NCI-H2081 treated with DMSO at 0.1 percent for 48 hours (cell line): ENCODE measurements around the gene LCN12.

Experiments used
- DNase-seq: peaks from one replicate; lab custom pipeline; 2025; lab: John Stamatoyannopoulos, UW

LCN12 gene

DNA sequence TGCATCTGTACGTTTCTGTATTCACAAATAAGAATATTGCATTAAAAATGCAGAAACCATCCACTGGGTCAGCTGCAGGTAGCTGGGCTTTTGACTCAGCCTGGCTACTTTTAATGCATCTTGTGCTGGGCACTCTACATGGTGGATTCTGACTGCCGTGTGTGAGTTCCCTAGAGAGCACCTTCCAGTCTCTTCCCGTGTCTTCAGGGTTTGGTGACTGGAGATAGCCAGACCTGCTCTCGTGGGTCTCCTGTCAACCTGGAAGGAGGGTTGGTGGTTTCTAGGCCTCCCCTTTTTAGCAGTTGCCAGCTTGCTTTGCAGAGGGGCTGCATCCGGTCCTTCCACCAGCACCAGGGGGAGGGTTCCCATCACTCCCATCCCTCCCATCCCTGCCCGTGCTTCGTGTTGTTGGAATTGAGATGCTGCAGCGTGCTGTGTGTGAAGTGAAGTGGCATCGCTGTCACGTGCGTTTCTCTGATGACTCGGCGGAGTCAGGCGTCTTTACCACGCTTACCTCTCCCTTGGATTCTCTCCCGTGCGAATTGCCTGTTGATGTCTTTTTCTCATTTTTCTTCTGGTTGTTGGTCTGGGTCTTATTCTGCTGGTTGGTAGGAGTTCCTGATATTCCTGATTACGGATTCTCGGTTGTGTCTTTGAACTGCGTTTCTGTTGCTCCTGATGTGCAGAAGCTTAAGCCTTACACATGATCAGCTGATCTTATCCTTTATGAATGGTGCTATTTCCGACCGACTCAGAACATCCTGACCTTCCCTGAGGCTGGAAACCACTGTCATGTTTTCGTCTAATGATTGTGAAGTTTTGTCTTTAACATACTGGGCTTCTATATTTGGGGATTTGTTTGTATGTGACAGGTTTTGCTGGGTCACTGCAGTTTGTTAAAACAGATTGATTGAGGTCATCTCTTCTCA is 24.5 kb upstream of the LCN12 start:
- no peak for DNase-seq

DNA sequence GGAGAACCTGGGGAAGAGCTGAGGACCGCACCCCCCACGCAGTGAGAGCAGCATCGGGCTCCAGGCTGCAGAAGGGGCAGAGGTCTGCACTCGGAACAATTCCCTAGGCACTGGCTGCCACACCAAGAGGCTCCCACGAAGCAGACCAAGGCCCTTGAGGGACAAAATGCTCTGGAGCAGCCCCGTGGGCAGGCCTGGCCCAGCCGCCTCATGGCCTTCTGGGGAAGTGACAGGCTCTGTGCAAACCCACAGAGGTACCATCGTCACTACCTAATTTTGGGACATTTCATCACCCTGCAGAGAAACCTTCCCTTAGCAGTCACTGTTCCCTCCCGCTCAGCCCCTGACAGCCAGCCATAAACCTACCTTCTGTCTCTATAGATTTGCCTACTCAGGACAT is 23.5 kb upstream of the LCN12 start:
- DNase-seq, result no peak

DNA sequence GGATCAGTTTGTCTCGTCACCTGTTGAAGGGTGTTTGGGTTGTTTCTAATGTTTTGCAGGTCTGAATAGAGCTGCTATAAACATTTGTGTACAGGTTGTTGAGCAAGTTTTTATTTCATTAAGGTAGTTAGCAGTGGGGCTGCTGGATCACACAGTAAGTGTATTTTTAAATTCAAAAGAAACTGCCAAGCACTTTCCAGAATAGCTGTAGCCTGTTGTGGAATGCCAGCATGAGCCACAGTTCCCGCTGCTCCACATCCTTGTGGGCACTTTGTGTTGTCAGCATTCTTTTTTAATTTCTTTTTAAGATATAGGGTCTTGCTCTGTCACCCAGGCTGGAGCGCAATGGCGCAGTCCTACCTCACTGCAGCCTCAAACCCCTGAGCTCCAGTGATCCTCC is 22.1 kb upstream of the LCN12 start:
- no peak for DNase-seq

DNA sequence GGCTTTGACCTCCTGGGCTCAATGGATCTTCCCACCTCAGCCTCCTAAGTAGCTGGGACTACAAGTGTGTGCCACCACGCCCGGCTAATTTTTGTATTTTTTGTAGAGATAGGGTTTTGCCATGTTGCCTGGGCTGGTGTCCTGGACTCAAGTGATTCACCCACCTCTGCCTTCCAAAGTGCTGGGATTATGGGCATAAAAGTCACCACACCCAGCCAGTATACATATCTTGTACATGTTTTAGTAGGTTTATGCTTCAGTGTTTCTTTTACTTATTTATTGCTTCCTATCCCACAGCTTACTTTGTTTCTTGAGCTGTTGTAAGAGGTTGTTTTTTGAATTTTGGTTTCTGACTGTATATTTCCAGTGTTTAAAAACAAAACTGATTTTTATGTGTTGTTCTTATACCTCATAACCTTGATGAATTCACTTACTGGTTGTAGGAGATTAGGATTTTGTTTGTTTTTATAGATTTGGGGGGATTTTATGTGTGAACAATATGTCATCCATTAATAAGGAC is 20.4 kb upstream of the LCN12 start:
- DNase-seq, result no peak

DNA sequence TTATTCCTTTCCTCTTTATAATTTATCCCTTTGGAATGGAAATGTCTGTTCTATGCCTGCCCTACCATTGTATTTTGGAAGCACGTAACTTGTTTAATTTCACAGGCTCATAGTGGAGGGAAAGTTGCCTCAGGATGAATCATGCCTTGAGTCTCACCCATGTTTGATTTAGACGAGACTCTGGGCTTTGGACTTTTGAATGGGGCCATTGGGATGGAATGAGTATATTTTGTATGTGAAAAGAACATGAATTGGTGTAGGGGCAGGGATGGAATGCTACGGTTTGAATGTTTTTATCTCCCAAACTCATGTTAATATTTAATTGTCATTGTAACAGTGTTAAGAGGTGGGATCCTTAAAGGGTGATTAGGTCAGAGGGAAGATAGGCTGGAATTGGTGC is 17.8 kb upstream of the LCN12 start:
- DNase-seq, result no peak

DNA sequence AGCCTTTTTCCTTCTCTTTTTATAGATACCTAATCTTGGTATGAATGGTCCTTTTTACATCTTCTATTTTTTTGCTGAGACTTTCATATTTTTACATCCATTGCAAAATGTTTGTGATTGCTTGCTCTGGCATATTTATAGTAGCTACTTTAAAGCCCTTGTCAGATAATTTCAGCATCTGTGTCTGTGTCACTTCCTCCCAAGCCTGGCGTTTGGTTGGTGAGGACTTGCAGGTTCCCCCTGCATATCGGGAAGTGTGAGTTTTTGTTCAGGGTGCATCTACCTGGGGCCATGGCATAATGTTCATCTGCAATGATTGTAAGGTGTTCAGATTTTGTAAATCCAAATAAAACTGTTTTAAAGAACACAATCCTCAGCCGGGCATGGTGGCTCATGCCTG is 16.4 kb upstream of the LCN12 start:
- DNase-seq, result no peak

DNA sequence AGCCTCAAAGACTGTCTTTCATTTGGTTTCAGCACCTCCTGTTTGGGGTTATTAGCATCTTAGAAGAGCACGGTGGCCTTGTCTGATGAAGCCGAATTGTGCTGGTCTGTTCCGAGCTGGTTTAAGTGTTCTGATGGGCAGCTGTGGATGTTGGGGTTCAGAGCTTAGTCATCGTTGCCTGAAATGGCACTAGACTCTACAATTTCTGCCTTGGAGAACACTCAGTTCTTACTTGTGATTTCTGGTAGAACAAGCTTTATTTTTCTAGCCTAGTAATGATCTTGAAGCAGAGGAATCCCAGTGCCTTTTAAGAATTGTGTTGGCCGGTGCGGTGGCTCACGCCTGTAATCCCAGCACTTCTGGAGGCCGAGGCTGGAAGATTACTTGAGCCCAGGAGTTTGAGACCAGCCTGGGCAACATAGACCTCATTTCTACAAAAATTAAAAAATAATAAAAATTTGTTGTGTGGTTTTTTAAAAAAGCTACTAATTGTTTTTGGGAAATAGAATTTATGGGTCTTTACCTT is 15.4 kb upstream of the LCN12 start:
- no peak for DNase-seq

DNA sequence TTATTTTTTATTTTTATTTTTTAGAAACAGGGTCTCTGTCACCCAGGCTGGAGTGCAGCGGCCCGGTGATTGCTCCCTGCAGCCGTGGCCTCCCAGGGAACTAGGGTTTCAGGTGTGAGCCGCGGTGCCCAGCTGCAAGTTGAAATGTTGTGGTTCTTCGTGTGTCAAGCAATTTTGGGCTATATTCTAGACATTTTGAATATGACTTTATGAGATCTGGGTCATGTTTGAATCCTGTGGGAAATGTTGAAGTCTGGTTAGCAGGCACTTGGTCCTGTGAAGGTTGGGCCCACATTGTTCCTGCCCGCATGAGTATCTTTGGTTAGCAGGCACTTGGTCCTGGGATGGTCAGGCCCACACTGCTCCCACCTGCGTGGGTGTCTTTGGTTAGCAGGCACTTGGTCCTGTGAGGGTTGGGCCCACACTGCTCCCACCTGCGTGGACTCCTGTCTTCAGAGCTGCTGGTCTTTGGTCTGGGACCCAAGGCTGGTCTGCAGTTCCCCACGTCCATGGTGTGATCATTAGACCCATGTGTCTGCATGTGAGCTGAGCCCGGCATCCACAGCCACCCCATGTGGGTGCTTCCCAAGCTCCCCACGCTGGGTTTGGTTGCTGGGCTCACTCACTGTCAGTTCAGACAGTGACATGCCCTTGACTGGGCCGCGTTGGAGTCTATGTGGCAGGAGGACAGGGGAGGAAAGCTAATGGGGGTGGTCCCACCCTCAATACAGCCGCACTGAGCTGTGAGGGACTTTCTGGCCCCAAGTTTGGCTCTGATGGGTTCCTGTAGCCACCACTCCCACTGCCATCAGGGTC is 14.7 kb upstream of the LCN12 start:
- no peak for DNase-seq

DNA sequence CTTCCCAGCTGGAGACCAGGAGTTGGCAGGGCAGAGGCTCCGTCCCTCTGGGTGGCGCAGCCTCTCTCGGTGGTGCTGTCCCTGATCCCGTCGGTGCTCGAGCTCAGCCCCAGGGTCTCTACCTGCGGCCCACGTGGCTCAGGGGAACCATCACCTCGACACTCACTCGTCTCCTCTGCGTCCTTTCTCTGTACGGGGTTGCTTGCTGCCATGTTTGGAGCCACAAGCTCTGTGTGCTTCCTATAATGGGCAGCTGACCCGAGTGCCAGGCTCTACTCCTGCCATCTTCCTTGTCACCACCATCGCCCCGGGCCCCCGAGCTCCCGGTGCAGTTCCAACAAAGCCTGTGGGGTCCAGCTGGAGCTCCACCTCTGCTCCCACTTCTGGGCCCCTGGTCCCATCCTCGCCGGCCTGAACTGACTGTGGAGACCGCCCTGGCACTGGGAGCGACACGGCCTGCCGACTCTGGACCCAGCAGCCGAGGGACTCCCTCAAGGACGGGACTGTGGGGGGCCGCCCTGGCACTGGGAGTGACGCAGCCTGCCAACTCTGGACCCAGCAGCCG is 12.6 kb upstream of the LCN12 start:
- no peak for DNase-seq

DNA sequence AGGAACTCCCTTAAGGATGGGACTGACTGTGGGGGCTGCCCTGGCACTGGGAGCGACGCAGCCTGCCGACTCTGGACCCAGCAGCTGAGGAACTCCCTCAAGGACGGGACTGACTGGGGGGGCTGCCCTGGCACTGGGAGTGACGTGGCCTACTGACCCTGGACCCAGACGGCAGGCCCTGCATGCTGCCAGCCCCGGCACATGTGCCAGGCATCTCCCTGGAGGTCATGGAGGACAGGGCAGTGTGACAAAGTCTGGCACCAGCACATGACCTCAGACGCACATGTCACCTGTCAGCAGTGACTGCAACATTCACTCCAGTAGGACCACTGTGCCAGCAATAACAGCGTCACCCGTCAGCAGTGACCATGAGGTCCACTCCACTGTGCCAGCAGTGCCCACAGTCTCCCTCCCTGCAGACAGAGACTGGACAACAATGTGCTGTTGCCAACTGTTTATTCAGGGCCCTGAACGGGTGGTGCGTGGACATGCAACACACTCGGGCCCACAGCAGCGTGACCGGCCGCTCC is 12.0 kb upstream of the LCN12 start:
- no peak for DNase-seq

DNA sequence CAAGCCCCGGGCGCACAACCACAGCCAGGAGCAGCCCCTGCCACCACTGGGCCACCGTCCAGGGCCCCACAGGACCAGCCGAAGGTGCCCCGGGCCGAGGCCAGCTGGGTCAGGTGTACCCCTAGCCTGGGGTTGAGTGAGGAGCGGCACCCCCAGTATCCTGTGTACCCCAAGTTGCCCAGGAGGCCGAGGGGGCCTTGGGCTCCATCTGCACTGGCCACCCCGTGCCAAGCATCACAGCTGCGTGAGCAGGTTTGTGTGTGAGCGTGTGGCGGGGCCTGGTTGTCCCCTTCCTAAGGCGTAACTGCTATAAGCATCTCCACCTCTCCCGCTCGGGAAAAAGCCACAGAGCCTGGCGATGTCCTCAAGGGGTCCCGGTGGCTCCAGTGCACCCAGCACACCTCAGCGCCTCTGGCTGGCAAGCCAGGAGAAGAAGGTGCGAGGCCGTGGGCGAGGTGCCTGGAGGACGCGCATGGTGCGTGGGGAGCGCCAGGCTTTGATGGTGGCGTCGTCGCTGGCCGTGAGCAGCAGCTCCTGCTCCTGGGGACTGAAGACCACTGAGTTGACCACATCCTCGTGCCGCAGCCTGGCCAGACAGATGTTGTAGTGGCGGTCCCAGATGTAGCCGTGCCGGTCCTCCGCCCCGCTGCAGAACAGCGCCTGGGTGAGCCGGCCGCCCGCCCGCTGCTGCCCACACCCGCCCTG is 11.4 kb upstream of the LCN12 start:
- DNase-seq, result no peak

DNA sequence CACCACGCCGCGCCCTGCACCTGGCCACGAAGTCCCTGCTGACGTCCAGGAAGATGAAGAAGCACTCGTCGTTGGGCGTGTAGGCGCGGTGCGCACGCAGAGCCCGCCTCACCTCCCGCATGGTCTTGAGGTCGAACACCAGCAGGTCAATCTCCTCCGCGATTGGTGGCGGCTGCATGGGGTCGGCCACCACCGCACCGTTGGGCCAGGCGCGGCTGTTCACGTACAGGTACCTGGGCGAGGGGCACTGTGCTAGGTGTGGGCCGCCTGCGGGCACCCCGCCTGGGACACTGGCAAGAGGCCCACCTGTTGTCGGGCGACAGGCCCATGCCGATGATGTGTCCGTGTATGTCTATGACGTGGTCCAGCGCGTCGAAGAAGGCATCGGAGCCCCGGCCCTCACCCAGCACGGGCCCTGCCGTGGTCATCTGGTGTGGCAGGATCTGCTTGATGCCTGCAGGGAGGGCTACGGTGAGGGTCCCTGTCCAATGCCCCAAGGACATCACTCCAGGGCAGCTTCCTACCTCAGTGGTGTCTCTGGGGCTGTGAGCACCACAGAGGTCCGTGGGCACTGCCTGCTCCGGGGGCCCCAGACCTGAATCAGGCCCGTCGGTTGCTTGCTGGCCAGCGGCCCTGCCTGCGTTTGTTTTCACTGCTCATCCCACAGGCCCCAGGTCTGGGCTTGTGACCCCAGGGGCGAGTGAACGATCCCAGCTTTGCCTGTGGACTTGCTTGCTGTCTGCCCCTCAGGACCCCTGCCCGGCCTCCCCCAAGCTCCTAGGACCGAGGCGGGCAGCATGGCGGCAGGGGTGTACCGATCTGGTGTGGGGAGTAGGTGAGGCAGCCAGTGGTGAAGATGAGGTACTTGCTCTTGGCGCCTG is 10.6 kb upstream of the LCN12 start:
- no peak for DNase-seq

DNA sequence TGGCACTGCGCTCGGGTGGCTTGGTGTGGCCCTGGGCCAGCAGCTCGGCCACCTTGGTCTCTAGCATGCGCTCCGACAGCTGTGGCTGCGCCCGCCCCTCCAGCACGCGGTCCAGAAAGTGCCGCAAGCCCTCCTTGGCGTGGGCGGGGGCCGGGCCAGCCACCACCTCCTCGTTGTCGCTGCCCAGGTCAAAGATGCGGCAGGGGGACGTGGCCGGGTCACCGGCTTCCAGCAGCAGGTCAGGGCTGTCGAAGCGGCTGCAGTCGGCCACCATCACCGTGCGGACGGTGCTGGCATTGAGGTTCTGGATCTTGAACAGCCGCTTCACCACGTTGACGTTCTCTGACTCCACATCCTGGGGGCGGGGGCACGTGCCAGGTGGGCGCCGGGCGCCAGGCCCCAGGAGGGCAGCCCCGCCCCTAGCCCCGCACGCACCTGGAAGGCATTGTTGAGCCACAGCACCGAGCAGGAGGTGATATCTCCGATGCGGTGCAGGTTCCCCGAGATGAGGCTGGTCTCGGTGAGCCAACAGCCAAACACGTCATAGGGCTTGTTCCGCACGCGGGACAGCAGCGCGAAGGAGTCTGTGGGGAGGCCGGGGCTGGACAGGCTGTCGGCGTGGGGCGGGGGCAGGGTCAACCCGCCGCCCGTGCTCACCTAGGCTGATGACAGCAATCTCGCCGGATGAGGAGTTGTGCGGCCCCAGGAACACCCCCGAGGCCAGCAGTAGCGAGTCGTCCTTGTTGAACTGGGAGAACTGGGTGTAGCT is 9.8 kb upstream of the LCN12 start:
- DNase-seq, result no peak

DNA sequence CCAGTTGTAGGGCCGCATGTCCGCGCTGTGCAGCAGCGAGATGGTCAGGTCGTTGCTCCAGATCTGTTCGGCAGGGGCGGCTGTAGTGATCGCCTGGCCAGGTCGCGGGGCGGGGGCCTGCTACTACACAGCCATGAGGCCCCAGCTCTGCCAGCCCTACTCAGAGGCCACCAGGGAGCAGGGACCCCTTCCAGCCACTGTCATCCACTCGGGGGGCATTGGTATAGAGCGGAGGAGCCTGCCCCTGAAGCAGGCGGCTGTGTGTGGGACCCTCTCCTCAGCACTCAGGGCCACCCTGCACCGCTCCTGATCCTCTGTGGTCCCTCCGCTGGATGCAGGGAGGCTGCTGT is 9.2 kb upstream of the LCN12 start:
- no peak for DNase-seq

DNA sequence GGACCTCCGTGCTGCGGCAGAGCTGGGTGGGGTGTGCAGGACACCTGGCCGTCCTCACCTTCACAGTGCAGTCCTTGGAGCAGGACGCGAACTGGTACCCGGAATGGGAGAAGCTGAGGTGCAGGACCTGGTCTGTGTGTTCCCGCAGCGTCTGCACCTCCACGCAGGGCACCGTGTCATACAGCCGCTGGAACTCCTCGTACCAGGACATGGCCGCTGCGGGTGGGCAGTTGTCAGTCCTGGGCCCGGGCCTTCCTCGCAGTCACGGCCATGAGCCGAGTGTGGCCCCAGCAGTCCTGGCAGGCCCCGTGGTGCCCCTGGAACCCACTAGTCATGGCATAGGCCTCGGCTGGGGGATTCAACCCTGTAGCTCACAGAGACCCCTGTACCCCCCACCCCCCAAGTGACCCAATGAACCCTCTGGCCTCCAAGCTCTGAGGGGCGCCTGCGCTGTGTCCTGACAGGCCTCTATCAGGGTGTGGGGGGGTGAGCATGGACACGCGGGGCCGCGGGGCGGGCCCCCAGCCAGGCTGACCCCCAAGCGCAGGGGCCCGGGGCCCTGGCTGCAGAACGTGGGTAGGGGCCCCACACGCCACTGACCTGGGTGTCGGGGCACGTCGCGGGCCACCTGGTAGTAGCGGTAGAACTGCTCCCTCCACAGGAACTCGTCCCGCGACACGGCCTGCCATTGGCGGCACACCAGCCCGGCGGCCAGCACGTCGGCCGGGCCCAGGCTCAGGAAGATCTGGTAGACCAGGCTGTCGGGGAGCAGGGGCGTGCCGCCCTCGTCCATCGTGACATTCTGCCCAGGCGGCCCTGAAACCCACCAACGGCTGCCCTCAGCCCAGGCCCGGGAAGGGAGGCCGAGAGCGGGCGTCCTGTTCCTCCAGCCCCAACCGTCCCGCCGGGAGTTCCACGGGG is 8.5 kb upstream of the LCN12 start:
- no peak for DNase-seq

DNA sequence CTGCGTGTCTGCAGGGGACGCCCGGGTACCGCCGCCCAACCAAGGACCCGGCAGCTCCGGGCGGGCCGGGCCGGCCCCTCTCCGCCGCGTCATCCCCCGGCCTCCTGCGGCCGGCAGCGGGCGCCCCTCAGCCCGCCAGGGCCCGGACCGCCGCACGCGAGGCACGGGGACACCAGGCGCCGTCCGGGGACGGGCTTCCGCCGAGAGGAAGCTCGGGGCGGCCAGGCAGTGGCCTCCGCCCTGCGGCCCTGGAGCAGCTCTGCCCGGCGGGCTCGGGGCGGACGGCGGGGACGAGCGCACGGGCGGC is 7.9 kb upstream of the LCN12 start:
- no peak for DNase-seq

DNA sequence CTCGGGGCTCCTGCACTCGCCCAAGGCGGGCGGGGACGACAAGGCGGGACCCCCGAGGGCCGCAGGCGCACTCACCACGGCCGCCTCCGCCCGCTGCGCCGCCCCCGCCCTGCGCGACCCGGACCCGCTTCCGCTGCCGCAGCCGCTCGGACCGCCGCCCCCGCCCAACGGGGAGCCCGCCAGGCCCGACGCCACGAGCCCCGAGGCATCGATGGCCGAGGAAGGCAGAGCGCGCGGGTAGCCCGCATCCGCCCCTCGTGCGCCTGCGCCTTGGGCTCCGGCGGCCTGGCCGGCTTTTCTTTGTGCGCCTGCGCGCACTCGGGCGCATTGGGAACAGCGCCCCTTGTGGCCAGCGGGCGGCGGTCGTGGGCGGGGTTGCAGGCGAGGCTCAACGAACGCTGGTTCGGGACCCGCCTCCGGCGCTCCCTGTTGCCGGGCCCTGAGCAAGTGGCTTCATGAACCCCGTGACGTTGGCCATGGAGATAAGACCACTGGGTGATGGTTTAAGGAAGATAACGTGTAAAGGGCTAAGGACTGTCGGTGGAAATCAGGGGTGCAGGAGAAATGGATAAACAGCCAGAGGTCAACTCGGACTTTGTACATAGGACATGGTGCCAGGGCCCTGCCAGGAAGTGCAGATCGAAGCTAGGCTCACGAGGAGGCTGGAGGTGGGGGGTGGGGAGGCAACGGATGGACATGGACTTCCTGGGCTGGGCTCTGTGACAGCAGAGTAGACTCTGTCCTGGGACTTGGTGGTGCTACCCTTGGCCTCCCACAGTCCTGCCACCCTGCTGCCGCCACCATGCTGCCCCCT is 7.3 kb upstream of the LCN12 start, which contains the start of the genes C8G and FBXW5:
Gene C8G (plus strand): TSS at position 725 of the 814 bp plus-strand sequence. CDS start 78 bp downstream, at position 803.
Gene FBXW5 (minus strand): TSS at position 220 of the 814 bp plus-strand sequence. CDS start 655 bp downstream, outside the sequence.
- DNase-seq, result peak; percentile 44
